Non-pigmented ciliary epithelial cell (primary cell): ENCODE data around the gene THSD4.
A peak's percentile ranks its signal among the peaks of the same experiment; 100 is the strongest.
"Not testable (repeated sequence)": the region's sequence is repeated elsewhere in the genome, so short reads cannot be mapped to it uniquely, and the experiment has no call there.

Experiments
- DNase-seq: peaks from one replicate; pipeline ENCODE4 v3.0.0-alpha.2; 2010; ENCODE audit warnings: low read depth

THSD4 gene

DNA sequence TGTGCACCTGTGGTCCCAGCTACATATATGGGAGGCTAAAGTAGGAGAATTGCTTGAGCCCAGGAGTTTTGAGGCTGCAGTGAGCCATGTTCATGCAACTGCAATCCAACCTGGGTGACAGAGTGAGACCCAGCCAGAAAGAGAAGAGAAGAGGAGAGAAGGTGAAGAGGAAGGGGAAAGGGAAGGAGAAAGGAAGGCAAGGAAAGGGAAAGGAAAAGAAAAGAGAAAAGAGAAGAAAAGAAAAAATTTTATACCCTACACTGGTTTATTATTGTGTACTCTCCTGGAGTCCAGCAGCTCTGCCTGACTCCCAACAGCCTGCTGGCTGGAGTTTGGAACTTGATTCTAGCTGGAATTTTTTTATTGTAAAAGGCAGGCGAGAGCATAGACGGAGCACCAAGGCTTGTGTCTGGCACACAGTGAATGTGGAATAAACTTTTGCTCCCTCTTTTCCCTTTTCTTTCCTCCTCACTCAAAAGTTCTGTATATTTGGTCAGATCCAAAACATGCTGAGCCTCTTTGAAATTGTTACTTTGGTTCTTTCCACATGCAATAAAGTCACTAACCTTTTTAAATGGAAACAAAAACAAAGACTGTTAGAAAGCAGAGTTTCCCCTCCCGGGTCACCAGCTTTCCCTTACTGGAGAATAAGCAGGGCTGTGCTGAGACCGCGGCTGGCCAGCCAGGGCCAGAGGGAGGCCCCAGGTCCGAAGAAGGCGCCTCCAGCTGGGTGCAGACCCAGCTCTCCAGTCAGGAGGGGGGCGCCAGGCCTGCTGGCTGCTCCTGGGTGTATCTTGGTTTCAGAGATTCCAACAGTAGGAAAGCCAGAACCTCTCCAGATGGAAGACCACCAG, 9.9 kb downstream of the THSD4 start:
- no peak for DNase-seq

DNA sequence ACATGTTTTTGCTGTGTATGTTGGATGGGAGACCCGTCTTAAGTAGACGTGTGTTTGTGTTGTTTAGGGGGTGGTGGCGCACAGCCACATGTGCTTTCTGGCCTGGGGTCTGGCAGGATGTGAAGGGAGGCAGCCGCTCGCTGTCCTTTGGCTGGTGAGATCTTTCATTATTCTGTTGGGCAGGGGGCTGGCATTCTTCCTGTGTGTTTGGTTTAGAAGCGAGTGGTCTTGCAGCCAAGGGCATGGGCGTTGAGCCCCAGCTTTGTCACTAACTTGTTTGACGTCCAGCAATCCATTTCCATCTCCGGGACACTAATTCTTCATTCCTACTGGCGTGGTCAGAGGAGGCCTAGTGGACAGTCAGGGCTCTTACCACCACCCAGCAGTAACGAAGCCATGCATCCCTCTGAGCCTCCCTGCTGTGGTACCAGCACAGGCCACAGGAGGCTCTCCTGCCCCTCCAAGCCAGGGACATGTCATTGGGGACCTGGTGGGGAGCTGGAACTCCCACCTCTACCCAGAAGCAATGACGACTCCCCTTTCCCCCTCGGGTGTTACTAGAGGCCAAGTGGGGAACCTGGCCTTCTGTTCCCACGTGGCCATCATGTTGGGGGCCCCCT, 10.7 kb downstream of the THSD4 start:
- DNase-seq, result no peak

DNA sequence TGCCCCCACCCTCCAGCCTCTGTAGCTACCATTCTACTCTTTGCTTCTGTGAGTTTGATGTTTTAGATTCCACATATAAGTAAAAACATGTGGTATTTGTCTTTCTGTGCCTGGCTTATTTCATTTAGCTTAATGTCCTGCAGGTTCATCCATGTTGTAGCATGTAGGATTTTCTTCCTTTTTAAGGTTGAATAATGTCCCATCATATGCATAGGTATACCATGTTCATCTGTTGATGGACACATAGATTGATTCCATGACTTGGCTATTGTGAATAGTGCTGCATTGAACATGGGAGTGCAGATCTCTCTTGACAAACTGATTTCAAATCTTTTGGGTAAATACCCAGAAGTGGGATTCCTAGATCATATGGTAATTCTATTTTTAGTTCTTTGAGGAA, 11.8 kb downstream of the THSD4 start:
- DNase-seq, result no peak

DNA sequence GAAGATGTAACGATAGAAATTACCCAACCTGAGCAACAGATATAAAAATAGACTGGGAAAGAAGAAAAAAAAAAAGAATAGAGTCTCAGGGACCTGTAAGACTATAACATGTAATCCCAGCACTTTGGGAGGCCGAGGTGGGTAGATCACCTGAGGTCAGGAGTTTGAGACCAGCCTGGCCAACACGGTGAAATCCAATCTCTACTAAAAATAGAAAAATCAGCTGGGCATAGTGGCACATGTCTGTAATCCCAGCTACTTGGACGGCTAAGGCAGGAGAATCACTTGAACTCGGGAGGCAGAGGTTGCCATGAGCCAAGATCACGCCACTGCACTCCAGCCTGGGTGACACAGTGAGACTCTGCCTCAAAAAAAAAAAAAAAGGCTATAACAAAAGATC, 12.9 kb downstream of the THSD4 start:
- not testable (repeated sequence) for DNase-seq

DNA sequence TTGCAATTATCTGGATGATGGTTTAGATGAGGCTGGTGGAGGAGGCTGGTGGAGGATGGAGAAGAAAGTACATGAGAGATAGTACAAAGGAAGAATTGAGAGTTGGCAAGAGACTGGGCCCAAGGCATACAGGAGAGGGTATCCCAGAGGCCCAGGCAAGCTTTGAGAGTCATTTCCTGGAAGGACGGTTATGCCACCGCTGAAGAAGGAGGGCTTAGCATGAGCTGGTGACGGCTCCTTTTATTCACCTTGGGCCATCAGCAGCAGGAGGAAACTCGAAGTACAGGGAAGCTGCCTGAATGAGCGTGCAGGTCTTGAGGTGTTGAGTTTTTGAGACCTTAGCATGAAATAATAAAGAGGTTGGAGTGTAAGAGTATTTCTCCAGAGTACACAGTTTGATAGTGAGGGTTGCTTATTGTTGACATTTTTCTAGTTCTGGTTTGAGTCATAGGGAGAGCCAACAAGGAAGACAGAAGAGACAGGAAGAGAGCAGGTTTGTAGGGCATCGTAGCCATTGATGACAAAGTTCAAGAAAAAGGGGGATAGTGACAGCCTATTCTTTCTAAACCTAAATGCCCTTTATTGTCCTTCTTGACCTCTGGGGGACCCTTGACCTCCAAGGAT, 13.8 kb downstream of the THSD4 start:
- no peak for DNase-seq

DNA sequence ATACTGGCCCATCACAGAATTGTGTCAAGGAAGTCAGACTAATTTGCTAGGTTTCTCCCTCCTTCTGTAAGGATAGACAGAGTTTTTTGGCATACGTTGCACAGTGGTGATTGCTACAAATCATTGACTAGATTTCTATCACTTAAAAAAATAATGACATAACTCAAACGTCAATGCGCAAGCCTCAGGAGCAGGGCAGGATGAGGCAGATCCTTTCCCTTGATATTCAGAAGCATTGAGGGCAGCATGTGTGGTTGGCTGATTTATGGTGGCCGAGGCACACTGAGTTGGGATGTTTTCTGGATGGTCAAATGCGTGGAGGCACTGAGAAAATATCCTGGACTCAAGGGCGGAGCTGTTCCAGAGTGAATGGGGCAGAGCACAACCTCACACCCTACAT, 14.4 kb downstream of the THSD4 start:
- DNase-seq, result no peak

DNA sequence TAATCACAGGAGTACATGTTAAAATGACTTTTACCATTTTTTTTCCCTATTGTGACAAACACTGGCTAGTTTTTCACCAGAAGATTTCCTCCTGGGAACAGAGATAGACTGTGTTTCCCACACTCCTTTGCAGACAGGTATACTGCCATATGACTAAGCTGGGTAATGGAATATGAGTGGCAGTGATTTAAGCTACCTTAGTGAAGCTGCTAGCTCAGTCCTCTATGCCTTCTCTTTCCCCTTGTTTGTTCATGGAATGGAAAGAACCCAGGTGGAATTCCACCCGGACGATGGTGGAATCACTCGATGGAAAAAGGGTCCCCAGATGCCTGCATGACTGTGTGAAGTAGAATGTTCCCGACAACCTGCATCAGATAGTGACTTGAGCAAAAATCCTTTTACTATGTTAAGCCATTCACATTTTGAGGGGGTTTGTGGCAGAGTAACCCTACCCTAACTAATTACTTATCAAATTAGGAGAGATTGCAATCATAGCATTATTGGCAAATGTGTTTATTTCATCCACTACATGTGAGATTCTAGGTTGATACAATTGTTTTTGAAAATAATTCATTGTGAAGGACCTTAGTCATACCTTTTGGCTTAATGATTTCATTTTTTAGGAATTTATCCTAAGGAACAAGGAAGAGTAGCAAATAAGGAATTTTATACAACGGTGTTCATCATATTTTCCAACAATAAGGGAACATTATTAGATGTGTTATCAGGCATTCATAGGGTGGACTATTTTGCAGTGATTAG, 16.5 kb downstream of the THSD4 start:
- no peak for DNase-seq

DNA sequence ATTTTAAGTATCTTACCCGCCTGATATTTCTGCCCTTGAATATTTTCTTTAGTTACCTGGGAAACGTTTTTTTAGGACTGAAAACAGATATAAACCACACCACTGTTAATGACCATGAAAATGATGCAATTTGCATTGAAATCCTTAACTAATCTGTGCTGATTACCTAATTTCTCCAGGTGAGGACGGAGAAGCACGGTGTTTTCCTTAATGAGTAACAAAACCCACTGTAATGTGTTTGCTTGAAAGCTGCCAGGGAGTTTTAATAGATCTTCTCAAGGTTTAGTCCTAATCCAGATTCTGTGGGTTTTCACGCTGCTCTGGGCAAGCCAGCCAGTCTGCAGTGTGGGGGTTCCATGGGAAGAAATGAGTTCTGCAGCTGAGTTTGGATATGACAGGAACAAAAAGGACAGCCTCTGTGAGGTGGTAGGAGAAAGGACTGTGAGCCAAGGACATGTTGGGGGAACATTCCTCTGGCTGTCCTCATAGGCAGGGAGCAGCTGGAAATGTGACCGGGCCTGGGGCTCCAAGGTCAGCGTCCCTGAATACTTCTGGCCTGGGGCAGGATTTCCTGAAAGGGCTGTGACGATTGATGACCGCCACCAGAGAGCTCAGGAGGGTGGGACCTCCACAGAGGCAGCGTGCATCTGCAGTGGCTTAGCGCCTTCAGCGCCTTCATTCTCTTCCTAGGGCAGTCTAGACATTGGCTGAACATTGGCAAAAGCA, 18.6 kb downstream of the THSD4 start:
- no peak for DNase-seq

DNA sequence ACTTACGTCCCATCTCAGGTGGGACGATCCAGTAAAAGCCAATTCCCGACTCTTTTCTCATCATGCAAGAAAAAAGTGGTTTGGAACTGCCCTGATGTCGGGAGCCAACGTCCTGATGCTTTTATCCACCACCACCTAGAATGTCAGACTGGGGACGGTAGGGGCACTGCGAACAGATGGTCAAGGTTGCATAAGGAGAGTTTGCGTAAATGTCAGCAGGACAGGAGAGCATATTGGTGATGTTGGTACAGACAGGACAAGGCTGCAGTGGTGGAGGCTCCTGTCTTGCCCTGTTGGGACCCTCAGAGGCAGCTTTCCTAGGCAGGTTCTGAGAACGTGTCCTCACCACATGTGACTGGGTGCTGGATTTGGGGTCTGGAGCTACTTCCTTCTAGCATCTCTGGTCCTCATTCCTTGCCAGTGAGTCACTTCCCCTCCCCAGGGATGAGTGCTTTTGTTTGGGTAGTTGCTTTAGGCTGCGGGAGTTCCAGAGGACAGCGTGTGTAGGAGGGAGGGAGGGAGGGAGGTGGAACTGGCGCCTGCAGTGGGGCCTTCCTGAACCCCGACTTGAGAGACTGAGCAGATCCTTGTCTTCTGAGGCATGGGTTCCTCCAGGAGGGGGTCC, 21.0 kb downstream of the THSD4 start:
- DNase-seq, result peak; percentile 81

DNA sequence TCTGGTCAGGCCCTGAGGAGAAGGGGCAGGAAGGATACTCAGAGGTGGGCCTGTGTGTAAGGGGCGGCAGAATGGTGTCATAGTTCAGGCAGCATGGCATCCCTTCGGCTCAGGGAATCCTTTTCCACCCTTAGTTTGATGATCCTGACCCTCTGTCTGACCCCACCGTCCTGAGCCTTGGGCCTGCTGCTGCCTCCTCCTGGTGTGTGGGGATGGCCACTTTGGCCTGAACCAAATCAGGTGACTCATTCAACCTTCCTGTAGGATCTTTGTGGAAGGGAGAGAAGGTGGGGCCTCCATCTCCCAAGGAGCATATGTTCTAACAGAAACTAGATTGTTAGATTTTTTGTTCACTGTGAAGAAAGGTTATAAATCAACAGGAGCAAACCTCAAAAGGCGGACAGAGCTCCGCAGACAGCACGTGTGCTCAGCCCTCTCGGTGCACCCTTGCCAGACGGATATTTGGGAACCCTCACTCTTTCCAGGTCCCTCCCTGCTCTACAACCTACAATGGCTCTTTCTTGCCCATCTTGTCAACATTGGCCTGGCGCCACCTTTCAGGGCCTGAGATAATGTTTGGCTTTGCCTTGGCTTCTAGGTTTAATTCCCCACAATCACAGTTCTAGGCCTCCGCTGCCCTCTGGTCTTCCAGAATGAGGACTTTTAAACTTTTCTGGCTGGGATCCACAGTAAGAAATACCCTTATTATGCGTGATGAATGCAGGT, 21.7 kb downstream of the THSD4 start:
- DNase-seq, result no peak

DNA sequence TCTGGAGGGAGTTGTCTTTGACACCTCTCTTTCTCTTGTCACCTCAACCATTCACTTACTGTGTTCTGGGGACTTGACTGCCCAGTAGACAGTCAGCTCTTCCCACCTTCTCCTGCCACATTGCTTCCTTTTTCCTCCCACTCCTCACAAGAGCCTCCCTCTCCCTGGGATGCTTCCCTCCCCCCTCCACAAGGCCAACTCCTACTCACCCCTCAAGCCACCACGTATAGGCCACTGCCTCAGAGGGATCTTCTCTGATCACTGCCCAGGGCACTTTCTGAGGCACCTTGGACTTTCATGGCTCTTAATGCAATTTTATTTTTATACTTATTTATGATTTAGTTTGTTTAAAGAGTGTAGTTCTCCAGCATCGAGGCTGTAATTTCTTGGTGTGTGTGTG, 23.2 kb downstream of the THSD4 start:
- no peak for DNase-seq

DNA sequence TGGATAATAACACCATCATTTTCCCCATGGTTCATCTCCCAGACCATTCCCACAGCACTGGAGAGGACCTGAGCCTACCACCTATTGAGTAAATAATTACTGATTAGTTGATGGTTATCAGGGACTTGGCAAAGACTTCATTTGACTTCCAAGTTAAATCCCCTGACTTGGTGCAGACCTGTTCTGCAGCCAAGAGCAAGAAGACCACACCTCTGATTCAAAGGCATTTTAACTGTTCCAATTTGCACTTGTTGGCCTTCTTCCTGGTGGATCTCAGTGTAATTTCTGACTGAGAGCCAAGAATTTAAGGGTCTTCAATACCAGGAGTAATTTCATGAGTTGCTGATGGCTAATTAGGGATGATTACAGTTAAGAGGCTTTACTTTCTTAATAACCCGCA, 24.0 kb downstream of the THSD4 start:
- no peak for DNase-seq

DNA sequence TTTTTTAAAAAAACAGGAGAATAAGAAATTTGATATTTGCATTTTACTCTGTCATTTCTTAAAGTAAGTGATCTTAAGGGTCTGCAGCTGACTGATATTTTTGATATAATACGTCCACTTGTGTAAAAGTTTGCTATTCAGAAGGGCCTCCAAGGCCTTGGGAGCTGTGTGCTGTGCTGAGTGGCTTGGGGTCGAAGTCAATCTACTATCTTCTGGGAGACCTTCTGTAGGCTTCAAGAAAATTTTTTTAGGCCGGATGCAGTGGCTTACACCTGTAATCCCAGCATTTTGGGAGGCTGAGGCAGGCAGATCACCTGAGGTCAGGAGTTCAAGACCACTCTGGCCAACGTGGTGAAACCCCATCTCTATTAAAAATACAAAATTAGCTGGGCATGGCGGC, 26.3 kb downstream of the THSD4 start:
- DNase-seq, result no peak

DNA sequence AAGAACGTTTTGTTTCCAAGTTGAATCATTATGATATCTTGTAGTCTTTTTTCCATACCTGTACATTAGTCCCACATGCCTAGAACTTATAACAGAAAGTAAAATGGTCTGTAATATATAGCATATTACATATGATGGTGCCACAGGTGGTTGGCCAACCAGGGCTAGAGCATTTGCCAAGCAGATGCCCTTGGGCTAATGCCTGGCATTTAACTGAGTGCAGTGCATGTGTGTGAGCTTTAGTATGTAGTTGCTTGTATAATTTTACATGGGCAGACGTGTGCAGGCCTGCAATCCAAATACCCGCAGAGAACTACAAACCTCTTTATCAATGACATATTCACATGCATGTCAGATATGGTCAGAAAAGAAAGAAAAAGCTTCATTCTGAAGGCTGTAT, 27.5 kb downstream of the THSD4 start:
- DNase-seq, result no peak

DNA sequence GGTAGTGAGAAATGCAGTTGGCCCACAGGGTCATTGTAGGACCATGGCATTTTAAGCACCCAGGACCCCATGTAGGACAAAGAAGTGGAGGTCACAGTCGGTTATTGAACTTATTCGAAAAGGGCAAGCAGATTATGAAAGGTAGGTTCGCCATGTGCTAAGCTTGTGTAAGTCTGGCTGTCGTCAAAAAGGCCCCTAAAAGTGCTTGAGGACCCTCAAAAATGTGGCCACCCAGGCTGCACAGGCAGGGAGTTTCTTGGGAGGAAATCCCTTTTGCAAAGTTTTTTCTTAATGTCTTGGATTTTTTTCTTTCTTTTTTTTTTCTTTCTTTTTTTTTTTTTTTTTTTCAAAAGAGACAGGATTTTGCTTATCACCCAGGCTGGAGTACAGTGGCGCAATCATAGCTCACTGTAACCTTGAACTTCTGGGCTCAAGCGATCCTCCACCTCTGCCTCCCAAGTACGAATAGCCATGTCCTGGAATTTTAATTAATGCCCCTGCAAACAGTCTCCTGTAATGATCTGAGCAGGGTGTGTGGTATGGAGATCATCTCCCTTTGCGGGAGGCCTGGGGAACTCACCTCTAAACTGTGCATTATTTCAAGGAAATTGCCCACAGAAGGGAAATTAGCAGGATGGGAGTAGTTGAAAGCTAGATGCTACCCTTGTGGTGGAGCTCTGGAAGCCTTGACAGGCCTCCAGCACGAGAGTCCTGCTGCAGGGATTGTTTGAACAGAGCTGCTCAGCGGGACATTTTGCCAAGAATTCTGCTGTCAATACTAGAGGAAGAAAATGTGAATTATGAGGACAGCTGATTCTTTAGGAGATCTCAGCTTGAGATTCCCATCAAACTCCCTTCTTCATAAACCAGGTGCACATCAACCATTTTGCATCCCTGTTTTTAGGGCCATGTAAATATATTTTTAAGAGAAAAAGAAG, 28.4 kb downstream of the THSD4 start:
- no peak for DNase-seq

DNA sequence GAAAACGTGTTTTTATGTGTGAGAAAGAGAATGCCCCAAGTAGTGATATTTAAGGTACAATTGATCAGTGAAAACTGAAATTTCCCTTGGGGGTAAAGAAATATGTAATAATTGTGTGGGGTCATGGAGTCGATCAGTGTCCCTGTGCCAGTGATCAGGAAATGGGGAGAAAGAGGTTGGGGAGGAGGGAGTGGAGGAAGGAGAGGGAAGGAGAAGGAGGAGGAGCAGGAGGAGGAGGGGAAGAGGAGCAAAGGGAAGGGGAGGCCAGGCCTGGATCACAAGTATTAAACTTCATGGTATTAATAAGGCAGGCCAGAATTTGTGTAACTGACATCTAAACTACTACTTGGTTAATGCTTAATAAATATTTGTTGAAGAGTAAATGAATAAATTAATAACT, 30.4 kb downstream of the THSD4 start:
- no peak for DNase-seq

DNA sequence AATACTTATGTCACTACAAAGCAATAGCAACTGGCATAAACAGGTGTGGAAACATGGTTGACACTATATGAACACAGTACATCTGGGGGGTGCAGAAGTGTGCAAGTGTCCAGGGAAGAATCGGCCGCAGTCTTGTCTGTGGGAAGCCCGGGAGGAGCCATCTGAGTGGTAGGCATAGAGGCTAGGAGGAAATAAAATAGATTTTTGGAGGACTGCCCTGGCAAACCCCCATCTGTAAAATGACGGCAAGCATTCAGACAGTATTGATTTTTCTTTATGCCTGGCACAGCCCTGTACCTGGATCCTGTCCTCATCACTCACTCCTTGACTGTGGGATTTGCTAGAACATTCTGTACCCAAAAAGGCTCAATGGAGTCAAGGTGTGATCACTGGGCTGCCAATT, 31.3 kb downstream of the THSD4 start:
- no peak for DNase-seq

DNA sequence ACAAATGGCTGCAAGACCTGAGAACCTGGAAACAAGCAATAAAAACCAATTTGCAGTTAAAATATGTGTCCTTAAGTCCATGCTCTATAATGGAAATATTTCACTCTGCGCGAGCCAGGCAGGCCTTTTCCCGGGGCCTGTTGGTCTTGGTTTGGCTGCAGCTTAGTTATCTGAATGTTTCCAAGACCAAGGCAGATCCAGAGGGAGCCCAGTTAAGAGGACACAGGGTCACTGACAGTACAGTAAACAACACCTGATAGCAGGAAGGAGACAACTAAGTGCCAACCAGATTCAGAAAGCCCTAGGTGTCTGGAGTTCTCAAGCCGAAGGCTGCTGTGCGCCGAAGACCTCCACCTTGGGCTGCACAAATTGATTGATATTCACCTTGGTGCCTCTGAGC, 32.8 kb downstream of the THSD4 start:
- no peak for DNase-seq

DNA sequence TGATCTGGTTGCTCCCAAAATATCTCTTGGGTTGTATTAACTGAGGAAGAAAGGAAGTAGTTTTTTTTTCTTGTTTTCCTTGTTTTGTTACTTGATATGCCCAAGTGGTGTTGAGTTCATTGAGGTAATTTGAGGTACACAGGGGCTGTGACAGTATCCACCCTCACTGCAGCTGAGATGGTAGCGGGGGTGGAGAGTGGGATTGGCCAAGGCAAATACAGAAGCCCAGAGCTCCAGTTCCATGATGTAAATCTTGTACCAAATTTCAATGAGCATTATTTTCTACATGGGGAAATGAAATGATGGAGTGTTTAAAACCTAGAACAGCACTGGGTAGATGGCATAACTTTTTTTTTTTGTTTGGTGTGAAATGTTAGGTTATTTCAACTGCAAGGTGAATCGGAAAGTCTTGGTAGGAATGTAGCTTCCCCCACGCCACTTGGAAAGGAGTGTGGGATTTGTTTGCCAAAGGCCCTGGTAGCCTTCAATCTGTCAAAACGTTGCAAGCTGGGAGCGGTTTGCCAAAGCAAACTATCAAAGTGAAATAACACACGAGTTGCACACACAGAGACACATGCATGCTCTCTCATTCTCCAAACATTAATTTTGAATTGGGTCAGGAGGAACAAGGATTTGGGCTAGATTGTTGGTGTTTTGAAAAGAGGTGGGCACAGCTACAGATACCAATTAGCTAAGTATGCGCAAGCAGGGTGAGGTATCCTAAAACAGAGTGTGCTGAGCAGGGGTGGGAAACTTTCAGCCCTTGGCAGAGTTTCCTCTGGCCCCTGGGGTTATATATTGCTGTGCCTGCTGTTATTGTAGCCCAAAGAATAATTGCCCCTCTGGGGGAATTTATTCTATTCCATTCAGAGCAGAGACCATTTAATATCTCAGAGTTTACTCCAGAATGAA, 34.6 kb downstream of the THSD4 start:
- DNase-seq, result no peak
